OCI-M2 (cell line): ENCODE measurements around the gene MAGEA6.
"Not testable (repeated sequence)": the region's sequence is repeated elsewhere in the genome, so short reads cannot be mapped to it uniquely, and the experiment has no call there.

Experiments
- DNase-seq: peaks from one replicate; lab custom pipeline; 2025; ENCODE audit not compliant: unreplicated experiment; lab: John Stamatoyannopoulos, UW

MAGEA6 gene

GRCh38 chrX:152734143-152734858 is 35.2 kb downstream of the MAGEA6 start:
- not testable (repeated sequence) for DNase-seq

GRCh38 chrX:152733261-152733975 is 36.1 kb downstream of the MAGEA6 start, which contains the start of the genes CSAG1 and MAGEA12:
CSAG1 (minus strand) TSS chrX:152733721; CDS start chrX:152732460, 1,261 bp downstream.
MAGEA12 (plus strand) TSS chrX:152733757; CDS start chrX:152736162, 2,405 bp downstream.
- DNase-seq, result no peak

GRCh38 chrX:152725409-152725808 is 44.1 kb downstream of the MAGEA6 start:
- no peak for DNase-seq
